Measurements from ENCODE around the gene PARD6G. TPM values are rescaled to one million over a fixed set of nuclear protein-coding genes. Genes with fewer than 3 reads are reported as not detected.
A peak's percentile ranks its signal among the peaks of the same experiment; 100 is the strongest.
"Not testable (repeated sequence)": the region's sequence is repeated elsewhere in the genome, so short reads cannot be mapped to it uniquely, and the experiment has no call there.

The PARD6G gene
- total RNA-seq, 4 donors from 2014 or later, result 2.5 to 6.6 (median 3.6) TPM

- TF ChIP-seq POLR2A (IDR thresholded peaks at IDR 0.05), result no peak
- TF ChIP-seq CTCF (IDR thresholded peaks at IDR 0.05), result no peak
- peak in 1 of 3 donors; percentile 24 for DNase-seq
- H3K27ac ChIP-seq, result no peak overlapping the region
- no peaks in the 10 kb centered on the region for H3K36me3 ChIP-seq
- no peaks in the 10 kb centered on the region for H3K4me1 ChIP-seq
- peaks cover 0 to 4% (median 0%) of the 10 kb centered on the region in 4 donors for H3K9me3 ChIP-seq
- no peak overlapping the region for H3K4me3 ChIP-seq
- H3K27me3 ChIP-seq, result no peaks in the 10 kb centered on the region
Observed at GRCh38 chr18:80167931-80168330, 79.4 kb downstream of the PARD6G start.

- Histone ChIP-seq H3K27me3 (no peaks in the 10 kb centered on the region), H3K9me3 (peaks cover 0 to 4% (median 0%) of the 10 kb centered on the region in 4 donors), H3K4me1 (no peaks in the 10 kb centered on the region), H3K36me3 (no peaks in the 10 kb centered on the region), H3K4me3 (no peak overlapping the region), H3K27ac (no peak overlapping the region)
- TF ChIP-seq CTCF (IDR thresholded peaks at IDR 0.05), result no peak
- no peak for TF ChIP-seq POLR2A (IDR thresholded peaks at IDR 0.05)
- peak in 1 of 3 donors; percentile 16 for DNase-seq
Observed at GRCh38 chr18:80167331-80167730, 80.0 kb downstream of the PARD6G start.

GRCh38 chr18:80166725-80167124, 80.6 kb downstream of the PARD6G start:
- Histone ChIP-seq H3K9me3 (peaks cover 0 to 4% (median 0%) of the 10 kb centered on the region in 4 donors), H3K4me3 (no peak overlapping the region), H3K27ac (no peak overlapping the region), H3K36me3 (no peaks in the 10 kb centered on the region), H3K4me1 (no peaks in the 10 kb centered on the region), H3K27me3 (no peaks in the 10 kb centered on the region)
- DNase-seq, result peak in 1 of 3 donors; percentile 21
- TF ChIP-seq POLR2A (IDR thresholded peaks at IDR 0.05), result no peak
- TF ChIP-seq CTCF (IDR thresholded peaks at IDR 0.05), result no peak

- H3K4me1 ChIP-seq, result no peaks in the 10 kb centered on the region
- no peak overlapping the region for H3K4me3 ChIP-seq
- TF ChIP-seq POLR2A (IDR thresholded peaks at IDR 0.05) (no peak), CTCF (IDR thresholded peaks at IDR 0.05) (no peak)
- no peak overlapping the region for H3K27ac ChIP-seq
- no peaks in the 10 kb centered on the region for H3K36me3 ChIP-seq
- peaks cover 0 to 4% (median 0%) of the 10 kb centered on the region in 4 donors for H3K9me3 ChIP-seq
- no peaks in the 10 kb centered on the region for H3K27me3 ChIP-seq
- DNase-seq, result peak in 1 of 3 donors; percentile 43
Observed at GRCh38 chr18:80166240-80166639, 81.1 kb downstream of the PARD6G start.

GRCh38 chr18:80164727-80165355, 82.5 kb downstream of the PARD6G start:
- H3K9me3 ChIP-seq, H3K27ac ChIP-seq, DNase-seq, H3K36me3 ChIP-seq, H3K27me3 ChIP-seq, H3K4me1 ChIP-seq, H3K4me3 ChIP-seq: not testable (repeated sequence)

GRCh38 chr18:80163183-80163582, 84.1 kb downstream of the PARD6G start:
- no peaks in the 10 kb centered on the region for H3K27me3 ChIP-seq
- DNase-seq, result no peak
- H3K4me3 ChIP-seq, result no peak overlapping the region
- peaks cover 0 to under 1% (median 0%) of the 10 kb centered on the region in 4 donors for H3K4me1 ChIP-seq
- H3K27ac ChIP-seq, result no peak overlapping the region
- H3K36me3 ChIP-seq, result no peaks in the 10 kb centered on the region
- TF ChIP-seq POLR2A (IDR thresholded peaks at IDR 0.05) (no peak), CTCF (IDR thresholded peaks at IDR 0.05) (no peak)
- H3K9me3 ChIP-seq, result peaks cover 0 to 4% (median 0%) of the 10 kb centered on the region in 4 donors
